DND-41 (cell line): ENCODE data around the gene RAPGEF5.

ENCODE experiments used
- EZH2 ChIP-seq: IDR thresholded peaks from 3 replicates; pipeline ENCODE4 v1.6.1; 2012; ENCODE audit warnings: borderline replicate concordance, low read depth, mild to moderate bottlenecking, moderate library complexity, low read length, inconsistent platforms; ENCODE audit not compliant: severe bottlenecking
- TF ChIP-seq, protein P1 (sequence below): IDR thresholded peaks from 2 replicates; pipeline ENCODE4 v1.5.1; 2012; ENCODE audit warnings: borderline replicate concordance, low read length, moderate library complexity, mild to moderate bottlenecking; ENCODE audit not compliant: poor library complexity, severe bottlenecking; ENCODE audit errors: extremely low read depth

GRCh38 chr7:22344655-22345054 lies 12.3 kb downstream of the RAPGEF5 start:
- TF ChIP-seq, protein P1, sequence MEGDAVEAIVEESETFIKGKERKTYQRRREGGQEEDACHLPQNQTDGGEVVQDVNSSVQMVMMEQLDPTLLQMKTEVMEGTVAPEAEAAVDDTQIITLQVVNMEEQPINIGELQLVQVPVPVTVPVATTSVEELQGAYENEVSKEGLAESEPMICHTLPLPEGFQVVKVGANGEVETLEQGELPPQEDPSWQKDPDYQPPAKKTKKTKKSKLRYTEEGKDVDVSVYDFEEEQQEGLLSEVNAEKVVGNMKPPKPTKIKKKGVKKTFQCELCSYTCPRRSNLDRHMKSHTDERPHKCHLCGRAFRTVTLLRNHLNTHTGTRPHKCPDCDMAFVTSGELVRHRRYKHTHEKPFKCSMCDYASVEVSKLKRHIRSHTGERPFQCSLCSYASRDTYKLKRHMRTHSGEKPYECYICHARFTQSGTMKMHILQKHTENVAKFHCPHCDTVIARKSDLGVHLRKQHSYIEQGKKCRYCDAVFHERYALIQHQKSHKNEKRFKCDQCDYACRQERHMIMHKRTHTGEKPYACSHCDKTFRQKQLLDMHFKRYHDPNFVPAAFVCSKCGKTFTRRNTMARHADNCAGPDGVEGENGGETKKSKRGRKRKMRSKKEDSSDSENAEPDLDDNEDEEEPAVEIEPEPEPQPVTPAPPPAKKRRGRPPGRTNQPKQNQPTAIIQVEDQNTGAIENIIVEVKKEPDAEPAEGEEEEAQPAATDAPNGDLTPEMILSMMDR, result no peak
- TF ChIP-seq EZH2, result no peak
